ENCODE results near the gene NSUN2. TPM values are rescaled to one million over a fixed set of nuclear protein-coding genes. Genes with fewer than 3 reads are reported as not detected.

The NSUN2 gene
- total RNA-seq, 4 donors from 2014 or later = 25.7 to 42.8 (median 39.1) TPM

DNA sequence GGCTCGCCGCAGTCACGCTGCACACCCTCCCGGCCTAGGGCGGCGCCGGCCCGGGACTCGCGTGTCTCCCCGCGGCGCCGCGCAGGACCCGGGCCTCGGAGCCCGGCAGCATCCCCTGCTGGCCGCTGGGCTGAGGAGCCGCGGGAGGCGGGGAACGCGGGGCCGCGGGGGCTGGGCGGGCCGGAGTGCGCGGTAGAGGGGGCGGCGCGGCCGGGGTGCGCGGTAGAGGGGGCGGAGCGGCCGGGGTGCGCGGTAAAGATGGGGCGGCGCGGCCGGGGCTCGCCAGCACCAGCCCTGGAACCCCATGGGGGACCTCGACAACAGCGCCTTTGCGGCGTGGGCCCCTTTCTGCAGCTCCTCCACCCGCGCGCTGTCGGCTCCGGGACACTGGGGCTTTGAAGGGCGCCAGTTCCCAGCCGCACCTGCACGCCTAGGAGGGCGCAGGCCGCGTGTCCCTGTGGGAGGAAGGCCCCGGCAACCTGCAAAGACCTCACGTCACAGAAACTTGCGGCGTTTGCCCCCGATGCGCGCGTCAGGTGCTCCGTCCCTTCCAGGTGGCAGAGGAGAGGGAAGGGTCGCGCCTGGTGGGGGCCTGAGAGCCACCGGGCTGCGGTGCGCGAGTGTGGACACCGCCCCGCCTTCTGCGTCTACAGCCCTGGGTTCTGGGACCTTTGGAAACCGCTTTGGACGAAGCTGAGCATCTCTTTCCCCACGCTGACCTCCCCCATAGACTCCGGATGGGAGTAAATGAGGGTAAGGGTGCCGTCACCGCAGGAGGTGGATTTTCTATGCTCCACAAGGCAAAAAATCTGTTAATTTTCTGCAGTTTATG is 49.6 kb downstream of the NSUN2 start:
- Histone ChIP-seq H3K27me3 (peaks cover 0 to 13% (median 0%) of the 10 kb centered on the region in 4 donors), H3K36me3 (no peaks in the 10 kb centered on the region), H3K4me1 (peaks cover 8 to 14% (median 13%) of the 10 kb centered on the region in 4 donors), H3K27ac (replicated peaks in 1 of 4) (no peak overlapping the region), H3K4me3 (peak overlapping the region; percentile 56 to 68 (median 60)), H3K9me3 (no peaks in the 10 kb centered on the region)
- intact Hi-C loops (cut with DNase I) = loop anchor here (5.0 kb wide), 1 partner anchor 1091 kb away; no protein-coding TSS in a partner anchor
- DNase-seq (ENCODE audit: extremely low spot score) = peak; percentile 53
- 20% methylated on average over 23 of the region's 85 CpGs for WGBS
- TF ChIP-seq POLR2AphosphoS5 (IDR thresholded peaks at IDR 0.05) (no peak), POLR2A (IDR thresholded peaks at IDR 0.05; ENCODE audit: low read depth) (no peak), EP300 (IDR thresholded peaks at IDR 0.05) (no peak)
- TF ChIP-seq, protein P1, sequence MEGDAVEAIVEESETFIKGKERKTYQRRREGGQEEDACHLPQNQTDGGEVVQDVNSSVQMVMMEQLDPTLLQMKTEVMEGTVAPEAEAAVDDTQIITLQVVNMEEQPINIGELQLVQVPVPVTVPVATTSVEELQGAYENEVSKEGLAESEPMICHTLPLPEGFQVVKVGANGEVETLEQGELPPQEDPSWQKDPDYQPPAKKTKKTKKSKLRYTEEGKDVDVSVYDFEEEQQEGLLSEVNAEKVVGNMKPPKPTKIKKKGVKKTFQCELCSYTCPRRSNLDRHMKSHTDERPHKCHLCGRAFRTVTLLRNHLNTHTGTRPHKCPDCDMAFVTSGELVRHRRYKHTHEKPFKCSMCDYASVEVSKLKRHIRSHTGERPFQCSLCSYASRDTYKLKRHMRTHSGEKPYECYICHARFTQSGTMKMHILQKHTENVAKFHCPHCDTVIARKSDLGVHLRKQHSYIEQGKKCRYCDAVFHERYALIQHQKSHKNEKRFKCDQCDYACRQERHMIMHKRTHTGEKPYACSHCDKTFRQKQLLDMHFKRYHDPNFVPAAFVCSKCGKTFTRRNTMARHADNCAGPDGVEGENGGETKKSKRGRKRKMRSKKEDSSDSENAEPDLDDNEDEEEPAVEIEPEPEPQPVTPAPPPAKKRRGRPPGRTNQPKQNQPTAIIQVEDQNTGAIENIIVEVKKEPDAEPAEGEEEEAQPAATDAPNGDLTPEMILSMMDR (IDR thresholded peaks at IDR 0.05) = peak; percentile 44 to 66 (median 46)

DNA sequence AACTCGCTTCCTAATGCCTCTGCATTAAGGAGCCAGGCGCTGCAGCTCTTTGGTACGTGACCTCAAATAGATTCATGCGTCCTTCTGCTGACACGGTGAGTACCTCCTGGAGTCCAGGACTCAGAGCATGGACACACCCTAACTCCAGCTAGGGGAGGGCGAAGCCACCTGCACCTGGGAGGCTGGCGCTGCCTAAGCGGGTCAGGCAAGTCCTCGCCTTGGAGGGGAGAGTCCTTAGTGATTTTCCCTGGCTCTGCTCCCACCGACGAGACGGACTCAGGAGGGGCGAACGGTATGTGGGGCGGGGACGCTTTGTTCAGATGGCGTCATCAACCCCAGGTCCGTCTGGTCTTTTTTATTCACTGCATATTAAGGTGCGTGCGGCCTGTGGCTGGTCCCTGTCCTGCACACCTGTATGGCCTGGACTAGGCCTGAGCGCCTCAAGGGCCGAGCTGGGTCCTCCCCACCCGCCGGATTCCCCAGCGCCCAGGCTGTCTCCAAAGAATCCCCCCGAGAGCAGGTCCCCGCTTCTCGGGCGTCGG is 50.3 kb downstream of the NSUN2 start:
- Histone ChIP-seq H3K36me3 (no peaks in the 10 kb centered on the region), H3K9me3 (no peaks in the 10 kb centered on the region), H3K27me3 (peaks cover 0 to 13% (median 0%) of the 10 kb centered on the region in 4 donors), H3K27ac (replicated peaks in 1 of 4) (no peak overlapping the region), H3K4me1 (peaks cover 8 to 14% (median 13%) of the 10 kb centered on the region in 4 donors), H3K4me3 (peak overlapping the region; percentile 56 to 68 (median 60))
- intact Hi-C loops (cut with DNase I) = loop anchor here (5.0 kb wide), 1 partner anchor 1090 kb away; no protein-coding TSS in a partner anchor
- TF ChIP-seq, protein P1 (IDR thresholded peaks at IDR 0.05) = no peak
- TF ChIP-seq POLR2AphosphoS5 (IDR thresholded peaks at IDR 0.05) (no peak), POLR2A (IDR thresholded peaks at IDR 0.05; ENCODE audit: low read depth) (no peak), EP300 (IDR thresholded peaks at IDR 0.05) (no peak)
- DNase-seq (ENCODE audit: extremely low spot score) = peak; percentile 84
- 71% methylated on average over 20 of the region's 30 CpGs for WGBS

DNA sequence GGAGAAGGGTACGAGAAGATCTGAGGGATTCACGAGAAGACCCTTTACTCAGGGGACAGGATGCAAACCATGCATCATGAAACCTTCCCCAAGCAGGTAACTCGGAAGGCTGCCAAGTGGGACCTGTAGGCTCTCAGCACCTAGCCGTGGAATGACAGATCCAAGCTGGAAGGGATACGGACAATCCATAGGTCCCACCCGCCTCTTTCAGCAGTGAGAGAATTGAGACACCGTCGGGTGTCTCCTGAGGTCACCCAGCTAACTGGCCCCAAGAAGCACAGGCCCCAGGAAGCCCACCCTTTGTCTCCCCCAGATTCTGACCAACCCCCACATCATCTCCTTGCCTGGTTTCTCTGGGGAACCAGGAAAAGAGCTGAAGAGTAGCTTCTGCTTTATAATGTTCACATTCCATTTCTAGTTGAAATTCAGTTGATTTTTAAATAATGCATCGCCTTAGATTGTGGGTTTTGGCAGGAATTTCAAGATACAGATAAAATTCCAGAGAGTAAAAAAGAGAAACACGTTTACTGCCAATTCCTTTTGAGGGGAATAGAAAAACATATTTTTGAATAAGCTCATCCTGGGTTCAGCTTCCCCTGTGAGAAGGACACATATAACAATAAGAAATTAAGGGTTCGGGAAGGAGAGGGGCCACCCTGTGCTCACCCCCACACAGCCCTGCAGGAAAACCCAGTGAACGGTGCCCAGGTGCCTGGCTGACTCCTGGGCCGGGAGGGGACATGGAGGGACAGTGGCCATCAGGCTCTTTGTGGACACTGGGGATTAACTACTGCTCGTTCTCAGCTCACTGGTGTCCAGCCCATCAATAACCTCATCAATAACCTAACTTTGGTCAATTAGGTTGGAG is 51.1 kb downstream of the NSUN2 start:
- intact Hi-C loops (cut with DNase I) = loop anchor here (5.0 kb wide), 1 partner anchor 1089 kb away; no protein-coding TSS in a partner anchor
- no peak for TF ChIP-seq POLR2AphosphoS5 (IDR thresholded peaks at IDR 0.05)
- TF ChIP-seq POLR2A (IDR thresholded peaks at IDR 0.05; ENCODE audit: low read depth) = no peak
- no peak for TF ChIP-seq EP300 (IDR thresholded peaks at IDR 0.05)
- TF ChIP-seq, protein P1 (IDR thresholded peaks at IDR 0.05) = no peak
- H3K27me3 ChIP-seq = peaks cover 0 to 13% (median 0%) of the 10 kb centered on the region in 4 donors
- DNase-seq (ENCODE audit: extremely low spot score) = peak; percentile 74
- no peak overlapping the region for H3K4me3 ChIP-seq
- H3K9me3 ChIP-seq = no peaks in the 10 kb centered on the region
- H3K27ac ChIP-seq (replicated peaks in 1 of 4) = no peak overlapping the region
- peaks cover 8 to 14% (median 13%) of the 10 kb centered on the region in 4 donors for H3K4me1 ChIP-seq
- 80% methylated on average over 14 of the region's 14 CpGs for WGBS
- H3K36me3 ChIP-seq = no peaks in the 10 kb centered on the region

DNA sequence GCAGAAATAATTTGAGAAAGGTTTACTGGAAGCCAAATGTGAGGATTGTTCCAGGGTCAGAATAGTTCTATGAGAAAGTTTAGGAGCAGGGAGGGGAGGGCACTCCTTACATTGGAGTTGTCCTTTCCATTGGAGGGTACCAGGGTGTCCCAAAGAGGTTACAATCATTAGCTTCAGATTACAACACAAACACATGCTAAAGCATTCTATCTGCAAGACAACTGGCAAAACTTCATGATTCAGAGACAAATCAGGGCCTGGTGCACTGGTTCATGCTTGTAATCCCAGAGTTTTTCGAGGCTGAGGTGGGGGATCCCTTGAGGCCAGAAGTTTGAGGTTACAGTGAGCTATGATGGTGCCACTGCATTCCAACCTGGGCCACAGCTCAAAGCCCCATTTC is 51.8 kb downstream of the NSUN2 start:
- H3K4me1 ChIP-seq = peaks cover 12 to 14% (median 13%) of the 10 kb centered on the region in 4 donors
- H3K9me3 ChIP-seq = no peaks in the 10 kb centered on the region
- peak; percentile 42 for DNase-seq (ENCODE audit: extremely low spot score)
- TF ChIP-seq, protein P1 (IDR thresholded peaks at IDR 0.05) = no peak
- no peak for TF ChIP-seq POLR2A (IDR thresholded peaks at IDR 0.05; ENCODE audit: low read depth)
- TF ChIP-seq EP300 (IDR thresholded peaks at IDR 0.05) = no peak
- no peak for TF ChIP-seq POLR2AphosphoS5 (IDR thresholded peaks at IDR 0.05)
- WGBS = 67% methylated on average over 1 of the region's 1 CpG
- H3K27me3 ChIP-seq = peaks cover 0 to 13% (median 0%) of the 10 kb centered on the region in 4 donors
- no peak overlapping the region for H3K4me3 ChIP-seq
- intact Hi-C loops (cut with DNase I) = loop anchor here (5.0 kb wide), 1 partner anchor 1089 kb away; no protein-coding TSS in a partner anchor
- H3K36me3 ChIP-seq = no peaks in the 10 kb centered on the region
- no peak overlapping the region for H3K27ac ChIP-seq (replicated peaks in 1 of 4)

Measured in esophagus muscularis mucosa (tissue), 4 donors.